OCI-LY3 (cell line): Measurements from ENCODE around the gene AOC3.

ENCODE experiments used
- H2AFZ ChIP-seq: fragments of 200-600, 300-600 bp; shearing (Covaris generic); 2 replicates; pipeline ENCODE4 v1.6.0; 2014; ENCODE audit warnings: antibody characterized with exemption, low read depth, low read length
- H3K27ac ChIP-seq: fragments of 200-600, 300-600 bp; sonication (generic); 2 replicates; pipeline ENCODE4 v1.5.1; 2014; ENCODE audit warnings: mild to moderate bottlenecking, low read length, moderate library complexity, mixed read lengths
- H3K27me3 ChIP-seq: fragments of 200-600, 300-600 bp; sonication (generic); 2 replicates; pipeline ENCODE4 v1.6.1; 2014; ENCODE audit warnings: low read depth, low read length, mixed read lengths
- H3K36me3 ChIP-seq: fragments of 200-600, 300-600 bp; sonication (generic); replicated peaks from 2 replicates; pipeline ENCODE3; 2014; ENCODE audit warnings: low read depth, low read length, mixed read lengths
- H3K4me1 ChIP-seq: fragments of 300-600, 200-600 bp; sonication (generic); 2 replicates; pipeline ENCODE4 v1.6.1; 2014; ENCODE audit warnings: low read length, mixed read lengths
- H3K4me2 ChIP-seq: fragments of 200-600, 300-600 bp; sonication (generic); 2 replicates; pipeline ENCODE4 v1.6.1; 2014; ENCODE audit warnings: low read length, mixed read lengths
- H3K4me3 ChIP-seq: fragments of 300-600, 200-600 bp; sonication (generic); 2 replicates; pipeline ENCODE4 v1.5.1; 2014; ENCODE audit warnings: antibody characterized with exemption, mild to moderate bottlenecking, low read length, moderate library complexity
- H3K79me2 ChIP-seq: fragments of 300-600, 200-600 bp; shearing (Covaris generic); 2 replicates; pipeline ENCODE4 v1.6.1; 2014; ENCODE audit warnings: mild to moderate bottlenecking, low read length, mixed read lengths
- H3K9ac ChIP-seq: fragments of 300-600, 200-600 bp; shearing (Covaris generic); 2 replicates; pipeline ENCODE4 v1.6.0; 2014; ENCODE audit warnings: mild to moderate bottlenecking, low read length, moderate library complexity
- H3K9me3 ChIP-seq: fragments of 200-600, 300-600 bp; shearing (Covaris generic); 2 replicates; pipeline ENCODE4 v1.6.1; 2014; ENCODE audit warnings: low read length, mixed read lengths; ENCODE audit not compliant: insufficient read depth
- H4K20me1 ChIP-seq: fragments of 200-600, 300-600 bp; sonication (generic); 2 replicates; pipeline ENCODE4 v1.6.1; 2016; ENCODE audit warnings: low read length, mixed read lengths; ENCODE audit not compliant: insufficient read depth
- EZH2phosphoT487 ChIP-seq: fragments of 200-600 bp; shearing (Covaris generic); IDR thresholded peaks from 2 replicates; pipeline ENCODE4 v1.6.1; 2018; ENCODE audit warnings: antibody characterized with exemption, mixed run types, low read depth
- TF ChIP-seq, protein P1 (sequence below): fragments of 200-600, 300-600 bp; sonication (generic); IDR thresholded peaks from 2 replicates; pipeline ENCODE4 v1.5.1; 2014; ENCODE audit warnings: antibody characterized with exemption, low read length, low read depth

The AOC3 gene

DNA sequence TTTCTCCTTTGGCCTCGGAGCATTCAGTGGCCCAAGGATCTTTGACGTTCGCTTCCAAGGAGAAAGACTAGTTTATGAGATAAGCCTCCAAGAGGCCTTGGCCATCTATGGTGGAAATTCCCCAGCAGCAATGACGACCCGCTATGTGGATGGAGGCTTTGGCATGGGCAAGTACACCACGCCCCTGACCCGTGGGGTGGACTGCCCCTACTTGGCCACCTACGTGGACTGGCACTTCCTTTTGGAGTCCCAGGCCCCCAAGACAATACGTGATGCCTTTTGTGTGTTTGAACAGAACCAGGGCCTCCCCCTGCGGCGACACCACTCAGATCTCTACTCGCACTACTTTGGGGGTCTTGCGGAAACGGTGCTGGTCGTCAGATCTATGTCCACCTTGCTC, 1.4 kb downstream of the AOC3 start:
- H3K36me3 ChIP-seq: no peaks in the 10 kb centered on the region
- no peak overlapping the region for H3K4me2 ChIP-seq
- H3K27ac ChIP-seq: no peak overlapping the region
- no peak overlapping the region for H3K9ac ChIP-seq
- no peaks in the 10 kb centered on the region for H3K79me2 ChIP-seq
- H3K4me1 ChIP-seq: no peaks in the 10 kb centered on the region
- TF ChIP-seq, protein P1, sequence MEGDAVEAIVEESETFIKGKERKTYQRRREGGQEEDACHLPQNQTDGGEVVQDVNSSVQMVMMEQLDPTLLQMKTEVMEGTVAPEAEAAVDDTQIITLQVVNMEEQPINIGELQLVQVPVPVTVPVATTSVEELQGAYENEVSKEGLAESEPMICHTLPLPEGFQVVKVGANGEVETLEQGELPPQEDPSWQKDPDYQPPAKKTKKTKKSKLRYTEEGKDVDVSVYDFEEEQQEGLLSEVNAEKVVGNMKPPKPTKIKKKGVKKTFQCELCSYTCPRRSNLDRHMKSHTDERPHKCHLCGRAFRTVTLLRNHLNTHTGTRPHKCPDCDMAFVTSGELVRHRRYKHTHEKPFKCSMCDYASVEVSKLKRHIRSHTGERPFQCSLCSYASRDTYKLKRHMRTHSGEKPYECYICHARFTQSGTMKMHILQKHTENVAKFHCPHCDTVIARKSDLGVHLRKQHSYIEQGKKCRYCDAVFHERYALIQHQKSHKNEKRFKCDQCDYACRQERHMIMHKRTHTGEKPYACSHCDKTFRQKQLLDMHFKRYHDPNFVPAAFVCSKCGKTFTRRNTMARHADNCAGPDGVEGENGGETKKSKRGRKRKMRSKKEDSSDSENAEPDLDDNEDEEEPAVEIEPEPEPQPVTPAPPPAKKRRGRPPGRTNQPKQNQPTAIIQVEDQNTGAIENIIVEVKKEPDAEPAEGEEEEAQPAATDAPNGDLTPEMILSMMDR: no peak
- no peak for TF ChIP-seq EZH2phosphoT487
- H4K20me1 ChIP-seq: no peaks in the 10 kb centered on the region
- no peak overlapping the region for H3K4me3 ChIP-seq
- no peaks in the 10 kb centered on the region for H3K9me3 ChIP-seq
- no peak overlapping the region for H2AFZ ChIP-seq
- no peaks in the 10 kb centered on the region for H3K27me3 ChIP-seq

DNA sequence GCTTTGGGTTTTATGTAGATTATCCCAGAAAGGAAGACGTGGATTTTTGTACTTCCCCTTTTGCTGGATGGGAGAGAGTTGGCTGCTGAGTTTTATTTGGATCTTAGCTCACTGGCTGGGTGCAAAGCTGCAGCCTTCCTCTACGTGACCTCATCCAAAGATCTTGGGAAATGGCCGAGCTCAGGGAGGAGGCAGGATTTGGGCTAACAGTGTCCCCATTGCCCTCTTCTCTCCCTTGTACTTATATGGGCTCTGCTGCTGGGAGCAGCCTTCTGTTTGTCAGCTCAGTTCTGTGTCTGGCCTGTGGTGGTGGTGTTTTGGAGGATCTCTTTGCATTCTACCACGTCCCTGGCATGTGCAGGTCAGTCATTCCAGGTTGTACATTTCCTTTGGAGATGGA, 2.0 kb downstream of the AOC3 start:
- no peak overlapping the region for H3K9ac ChIP-seq
- no peaks in the 10 kb centered on the region for H3K27me3 ChIP-seq
- H3K9me3 ChIP-seq: no peaks in the 10 kb centered on the region
- H3K4me2 ChIP-seq: no peak overlapping the region
- H3K36me3 ChIP-seq: no peaks in the 10 kb centered on the region
- H4K20me1 ChIP-seq: no peaks in the 10 kb centered on the region
- no peak overlapping the region for H3K27ac ChIP-seq
- H3K4me3 ChIP-seq: no peak overlapping the region
- no peaks in the 10 kb centered on the region for H3K79me2 ChIP-seq
- H3K4me1 ChIP-seq: no peaks in the 10 kb centered on the region
- TF ChIP-seq, protein P1: no peak
- no peak for TF ChIP-seq EZH2phosphoT487
- no peak overlapping the region for H2AFZ ChIP-seq

DNA sequence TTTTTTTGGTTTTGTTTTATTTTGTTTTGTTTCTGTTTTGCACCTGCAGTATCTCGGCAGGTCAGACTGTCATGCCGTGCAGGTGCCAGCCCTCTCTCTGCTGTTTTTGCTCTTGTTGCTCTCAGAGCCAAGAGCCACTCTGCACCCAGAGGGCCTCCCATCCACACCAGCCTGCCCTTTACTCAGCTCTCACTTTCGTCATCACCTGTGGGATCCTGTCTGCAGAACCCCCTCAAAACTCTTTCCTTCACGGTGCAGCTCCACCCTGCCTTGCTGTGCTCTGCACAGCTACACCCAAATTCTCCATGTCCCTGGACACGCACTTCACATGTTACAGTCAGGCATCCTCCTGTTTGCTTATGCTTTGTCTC, 2.6 kb downstream of the AOC3 start:
- no peak overlapping the region for H3K4me3 ChIP-seq
- no peaks in the 10 kb centered on the region for H3K27me3 ChIP-seq
- H3K27ac ChIP-seq: no peak overlapping the region
- H2AFZ ChIP-seq: no peak overlapping the region
- no peaks in the 10 kb centered on the region for H3K79me2 ChIP-seq
- H4K20me1 ChIP-seq: no peaks in the 10 kb centered on the region
- no peaks in the 10 kb centered on the region for H3K36me3 ChIP-seq
- no peak overlapping the region for H3K9ac ChIP-seq
- no peaks in the 10 kb centered on the region for H3K9me3 ChIP-seq
- TF ChIP-seq, protein P1: no peak
- no peak for TF ChIP-seq EZH2phosphoT487
- H3K4me2 ChIP-seq: no peak overlapping the region
- H3K4me1 ChIP-seq: no peaks in the 10 kb centered on the region

DNA sequence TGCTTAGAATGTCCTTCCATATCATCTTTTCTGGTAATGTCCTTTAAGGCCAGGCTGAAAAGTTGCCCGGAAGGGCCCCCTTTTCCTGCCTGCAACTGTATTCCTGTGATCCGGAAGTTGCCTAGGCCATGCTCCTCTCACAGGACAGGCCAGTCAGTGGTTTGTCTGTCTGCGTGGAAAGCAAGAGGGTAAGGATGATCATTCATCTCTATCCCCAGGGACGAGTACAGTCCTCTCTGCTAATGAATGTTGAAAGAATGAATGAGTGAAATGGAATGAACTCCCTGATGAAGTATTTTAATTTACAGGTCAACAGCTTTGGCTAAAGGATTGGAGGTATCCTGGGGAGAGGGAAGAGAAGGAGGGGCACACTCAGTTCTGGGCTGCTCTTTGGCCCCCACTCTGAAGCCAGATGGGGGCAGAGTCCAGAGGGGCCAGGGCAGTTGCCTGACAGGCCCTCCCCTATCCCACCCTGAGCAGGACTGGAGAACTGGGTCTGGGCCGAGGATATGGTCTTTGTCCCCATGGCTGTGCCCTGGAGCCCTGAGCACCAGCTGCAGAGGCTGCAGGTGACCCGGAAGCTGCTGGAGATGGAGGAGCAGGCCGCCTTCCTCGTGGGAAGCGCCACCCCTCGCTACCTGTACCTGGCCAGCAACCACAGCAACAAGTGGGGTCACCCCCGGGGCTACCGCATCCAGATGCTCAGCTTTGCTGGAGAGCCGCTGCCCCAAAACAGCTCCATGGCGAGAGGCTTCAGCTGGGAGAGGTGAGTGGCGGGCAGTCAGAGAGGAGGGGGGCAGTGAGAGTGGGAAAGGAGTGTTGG, 3.2 kb downstream of the AOC3 start:
- no peak overlapping the region for H3K9ac ChIP-seq
- H3K27ac ChIP-seq: no peak overlapping the region

More for the DNA sequence above, 3.2 kb downstream of the AOC3 start:
- Histone ChIP-seq H3K36me3 (no peaks in the 10 kb centered on the region), H4K20me1 (no peaks in the 10 kb centered on the region), H3K4me3 (no peak overlapping the region), H3K9me3 (no peaks in the 10 kb centered on the region), H2AFZ (no peak overlapping the region), H3K27me3 (no peaks in the 10 kb centered on the region), H3K4me2 (no peak overlapping the region), H3K79me2 (no peaks in the 10 kb centered on the region), H3K4me1 (no peaks in the 10 kb centered on the region)
- TF ChIP-seq, protein P1: no peak
